Testis (tissue), 2 donors: ENCODE measurements around the gene CACNA1D.

ENCODE experiments used
- CTCF ChIP-seq, 3 experiments: fragments of 450-650 bp in 2 of 3; fragments of 200-600 bp in 1 of 3; sonication (generic) in 1 of 3; IDR thresholded peaks; one replicate each; pipeline ENCODE4 v1.5.1; 2016 to 2019; ENCODE audit warnings: antibody characterized with exemption in 3 of 3, mild to moderate bottlenecking in 2 of 3, moderate library complexity in 1 of 3
- POLR2A ChIP-seq: fragments of 450-650 bp; IDR thresholded peaks from one replicate; pipeline ENCODE4 v1.6.1; 2017; ENCODE audit warnings: antibody characterized with exemption, mild to moderate bottlenecking, moderate library complexity

DNA sequence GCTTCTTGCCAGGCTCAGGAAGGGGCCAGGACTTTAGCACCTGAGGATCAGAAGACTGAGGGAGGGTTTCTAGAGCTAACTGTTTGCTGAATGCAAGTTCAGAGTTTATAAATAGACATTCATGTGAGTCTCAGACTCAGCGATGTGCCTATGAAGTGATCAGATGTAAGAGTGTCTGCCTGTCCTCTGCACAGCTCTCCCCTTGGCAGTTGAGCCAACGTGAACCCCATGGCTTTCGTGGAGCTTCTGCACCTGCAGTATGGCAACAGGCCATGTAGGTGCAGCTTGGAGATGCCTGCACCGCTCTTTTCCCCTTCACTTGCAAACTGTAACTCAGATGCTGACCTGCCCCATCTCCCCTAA lies 209.9 kb downstream of the CACNA1D start:
- no peak for TF ChIP-seq POLR2A
- TF ChIP-seq CTCF (IDR thresholded peaks at IDR 0.05) = no peak
